GM18870 (cell line): ENCODE measurements around the gene AQR.

ENCODE experiments used
- ATAC-seq: cut with Tn5 transposase; IDR thresholded peaks from one replicate; pipeline ENCODE4 v1.9.1; 2021; ENCODE audit warnings: moderate library complexity; ENCODE audit not compliant: unreplicated experiment

Gene AQR

DNA sequence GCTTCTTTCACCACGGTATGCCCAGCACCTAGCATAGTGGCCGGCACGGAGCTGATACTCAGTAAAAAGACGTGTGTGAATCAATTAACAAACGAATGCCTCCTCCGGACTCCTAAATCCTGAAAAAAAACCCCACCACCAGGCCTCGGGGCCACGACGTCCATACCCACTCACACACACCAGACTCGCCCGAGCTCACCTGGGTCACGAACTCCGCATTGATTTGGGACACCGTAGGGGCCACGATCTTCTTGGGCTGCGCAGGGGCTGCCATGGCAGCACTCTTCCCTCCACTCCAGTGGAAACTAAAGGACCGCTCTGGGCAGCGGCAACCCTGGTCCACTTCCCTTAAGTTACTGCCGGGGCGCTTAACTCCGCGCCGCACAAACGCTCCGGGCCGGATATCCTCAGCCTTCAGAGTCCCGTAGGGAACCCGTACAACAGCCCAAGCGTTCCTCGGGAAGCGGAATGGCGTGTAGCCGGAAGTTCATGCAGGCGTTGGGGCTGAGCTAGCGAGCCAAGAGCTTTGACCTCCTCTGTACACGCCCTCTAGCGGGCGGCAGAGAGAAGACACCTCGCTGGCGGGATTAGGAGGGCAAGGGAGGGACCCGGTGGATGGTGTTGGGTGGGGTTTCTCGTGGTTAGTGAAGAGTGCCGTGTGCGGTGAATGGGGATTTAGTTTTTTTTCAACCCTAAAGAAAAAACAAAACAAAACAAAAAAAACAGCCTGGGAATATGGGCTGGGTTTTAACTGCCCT, at the start of gene AQR:
AQR (minus strand) TSS at position 403 of the 758 bp plus-strand sequence; CDS start at position 274, 129 bp downstream.
- peak; percentile 96 for ATAC-seq

DNA sequence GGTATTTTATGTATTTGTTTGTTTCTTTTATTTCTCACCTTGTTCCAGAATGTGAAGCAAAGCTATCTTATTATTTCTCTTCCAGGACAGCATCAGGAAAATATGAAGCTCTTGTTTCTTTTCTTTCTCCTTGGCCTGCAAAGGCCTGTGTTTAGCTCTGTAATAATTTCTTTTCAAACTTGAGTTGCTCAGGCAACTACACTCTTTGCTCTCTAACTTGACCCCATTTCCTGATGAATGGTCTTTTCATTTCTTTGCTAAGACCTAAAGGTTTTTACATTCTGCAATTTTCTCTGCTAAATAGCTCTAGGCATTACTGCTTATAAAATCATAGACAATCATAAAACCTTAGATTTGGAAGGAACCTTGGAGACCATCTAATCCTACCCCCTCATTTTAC, 44.7 kb upstream of the AQR start:
- ATAC-seq: no peak

DNA sequence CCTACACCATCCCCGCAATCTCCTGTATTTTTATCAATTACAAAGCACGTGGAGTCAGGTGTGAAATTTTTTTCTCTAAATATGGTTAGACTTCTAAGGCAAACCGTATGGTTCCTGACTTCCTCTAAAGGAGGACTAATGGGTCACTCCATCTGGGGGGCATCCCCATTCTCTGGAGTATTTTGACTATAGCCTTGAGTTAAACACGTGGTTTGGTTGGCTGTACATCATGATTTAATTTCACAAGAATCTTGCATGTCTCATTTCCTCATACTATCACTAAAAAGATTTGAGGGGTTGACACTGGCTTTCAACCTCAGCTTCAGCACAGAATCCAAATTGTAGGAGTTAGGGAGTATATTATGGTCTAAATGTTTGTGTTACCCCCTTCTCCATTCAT, 43.8 kb upstream of the AQR start:
- no peak for ATAC-seq

DNA sequence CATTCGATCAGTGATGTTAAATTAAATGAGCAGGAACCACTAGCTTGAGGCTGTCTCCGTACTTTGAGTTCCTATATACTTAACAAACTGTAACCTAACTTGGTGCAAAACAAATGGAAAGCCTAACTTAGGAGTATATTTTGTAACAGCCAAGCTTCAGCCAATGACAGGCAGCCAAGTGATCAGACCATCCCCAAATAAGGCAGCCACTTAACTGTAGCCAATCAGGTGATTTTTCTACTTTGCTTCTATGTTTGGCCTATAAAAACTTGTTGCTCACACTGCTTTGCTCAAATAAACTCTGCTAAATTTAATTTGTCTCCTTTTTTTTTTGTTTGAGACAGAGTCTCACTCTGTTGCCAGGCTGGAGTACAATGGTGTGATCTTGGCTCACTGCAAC, 37.9 kb upstream of the AQR start:
- no peak for ATAC-seq

DNA sequence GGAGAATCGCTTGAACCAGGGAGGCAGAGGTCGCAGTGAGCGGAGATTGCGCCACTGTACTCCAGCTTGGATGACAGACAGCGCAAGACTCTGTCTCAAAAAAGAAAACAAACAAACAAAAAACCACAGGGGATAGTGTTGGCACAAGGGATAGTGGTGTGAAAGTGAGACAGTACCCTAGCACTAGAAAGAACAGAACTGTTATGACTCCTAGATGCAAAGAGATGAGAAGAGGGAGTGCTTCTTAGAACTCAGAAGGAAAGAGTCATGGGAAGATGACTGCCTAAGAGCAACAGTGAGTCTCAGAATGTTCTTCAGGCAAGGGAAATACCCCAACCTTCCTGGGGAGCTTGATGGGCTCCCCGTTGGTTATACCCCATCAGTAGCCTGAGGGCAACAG, 36.4 kb upstream of the AQR start:
- no peak for ATAC-seq

DNA sequence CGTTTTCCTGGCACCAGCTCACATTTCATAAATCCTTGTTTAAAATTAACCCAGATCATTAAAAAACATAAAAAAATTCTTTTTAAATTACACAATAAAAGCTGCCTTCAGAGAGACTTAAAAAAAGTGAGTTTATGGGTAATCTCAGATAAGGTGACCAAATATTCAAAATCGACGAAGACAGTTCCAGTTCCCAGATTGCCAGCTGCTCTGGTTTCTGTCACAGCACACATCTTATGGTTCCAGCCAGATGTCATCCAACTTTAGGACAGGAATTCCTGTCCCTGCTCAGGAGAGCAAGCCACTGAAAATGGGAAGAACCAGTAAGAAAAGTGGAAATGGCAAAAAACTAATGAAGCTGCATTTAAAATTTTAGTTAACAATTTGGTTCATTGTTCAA, 34.4 kb upstream of the AQR start:
- ATAC-seq: no peak

DNA sequence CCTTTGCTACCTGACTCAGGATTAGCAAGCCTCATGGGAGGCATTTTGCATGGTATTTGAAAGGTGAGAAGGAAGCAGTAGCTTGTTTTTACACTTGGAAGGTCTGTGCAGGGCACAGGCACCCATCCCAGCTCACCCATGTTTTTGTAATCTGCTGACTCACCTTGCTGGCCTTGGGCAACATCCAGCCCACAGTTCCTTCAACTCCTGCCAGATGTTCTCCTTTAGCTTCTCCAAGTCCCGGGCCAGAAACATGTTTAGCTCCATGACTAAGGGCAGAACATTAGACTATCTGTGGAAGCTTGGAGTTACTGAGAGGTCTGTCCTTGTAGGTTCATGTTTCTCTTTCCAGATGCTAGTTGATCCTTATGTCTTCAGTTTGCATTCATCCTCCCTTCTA, 31.0 kb upstream of the AQR start:
- no peak for ATAC-seq

DNA sequence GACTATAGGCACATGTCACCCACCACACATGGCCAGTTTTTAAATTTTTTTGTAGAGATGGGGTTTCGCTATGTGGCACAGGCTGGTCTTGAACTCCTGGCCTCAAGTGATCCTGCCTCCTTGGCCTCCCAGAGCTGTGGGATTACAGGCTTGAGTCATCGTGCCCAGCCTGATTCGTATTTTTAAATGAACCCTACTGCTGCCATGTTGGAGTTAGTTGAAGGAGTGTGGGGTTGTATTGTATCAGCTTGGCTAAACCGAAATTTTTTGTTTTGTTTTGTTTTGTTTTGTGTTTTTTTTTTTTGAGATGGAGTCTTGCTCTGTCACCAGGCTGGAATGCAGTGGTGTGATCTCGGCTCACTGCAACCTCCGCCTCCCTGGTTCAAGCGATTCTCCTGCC, 30.4 kb upstream of the AQR start:
- ATAC-seq: no peak

DNA sequence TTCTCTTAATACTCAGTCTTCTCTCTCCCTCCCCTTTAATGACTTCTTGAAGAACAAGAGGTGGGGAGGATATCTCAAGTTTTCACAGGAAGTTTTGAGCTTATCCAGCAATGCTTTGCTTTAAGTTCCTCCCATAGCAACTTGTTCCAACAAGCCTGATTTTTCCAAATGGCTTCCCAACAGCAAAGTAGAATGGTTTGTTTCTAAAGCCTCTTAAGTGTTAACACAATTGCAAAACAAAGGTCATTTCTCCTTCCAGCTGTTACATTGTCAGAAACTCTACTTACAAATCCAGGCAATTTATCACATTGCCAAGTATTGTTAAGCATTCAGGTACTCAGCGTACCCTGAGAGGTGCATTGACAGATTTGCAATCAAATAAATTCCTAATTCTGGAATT, 25.4 kb upstream of the AQR start:
- no peak for ATAC-seq

DNA sequence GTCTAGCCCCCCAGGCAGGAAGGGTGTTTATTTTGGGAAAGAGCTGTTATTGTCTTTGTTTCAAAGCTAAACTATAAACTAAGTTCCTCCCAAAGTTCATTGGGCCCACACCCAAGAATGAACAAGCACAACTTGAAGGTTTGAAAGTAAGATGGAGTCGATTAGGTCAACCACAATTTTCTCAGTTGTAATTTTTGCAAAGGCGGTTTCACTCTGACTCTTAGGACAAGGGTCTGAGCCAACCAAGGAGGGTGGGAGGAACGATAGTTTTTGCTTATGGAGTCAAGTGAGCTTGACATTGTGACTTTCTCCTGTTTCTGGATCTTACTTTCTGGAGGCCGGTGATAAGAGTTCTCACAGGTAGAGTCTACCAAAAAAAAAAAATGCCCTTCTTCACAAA, 24.3 kb upstream of the AQR start:
- ATAC-seq: peak; percentile 93

DNA sequence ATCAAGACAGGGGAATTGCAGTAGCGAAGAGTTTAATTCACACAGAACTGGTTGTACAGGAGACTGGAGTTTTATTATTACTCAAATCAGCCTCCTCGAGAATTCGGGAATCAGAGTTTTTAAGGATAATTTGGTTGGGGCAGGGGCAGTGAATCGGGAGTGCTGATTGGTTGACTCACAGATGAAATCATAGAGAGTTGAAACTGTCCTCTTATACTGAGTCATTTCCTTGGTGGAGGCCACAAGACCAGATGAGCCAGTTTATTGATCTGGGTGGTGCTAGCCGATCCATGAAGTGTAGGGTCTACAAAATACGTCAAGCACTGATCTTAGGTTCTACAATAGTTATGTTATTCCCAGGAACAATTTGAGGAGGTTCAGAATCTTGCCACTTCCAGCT, 23.9 kb upstream of the AQR start:
- ATAC-seq: peak; percentile 21

DNA sequence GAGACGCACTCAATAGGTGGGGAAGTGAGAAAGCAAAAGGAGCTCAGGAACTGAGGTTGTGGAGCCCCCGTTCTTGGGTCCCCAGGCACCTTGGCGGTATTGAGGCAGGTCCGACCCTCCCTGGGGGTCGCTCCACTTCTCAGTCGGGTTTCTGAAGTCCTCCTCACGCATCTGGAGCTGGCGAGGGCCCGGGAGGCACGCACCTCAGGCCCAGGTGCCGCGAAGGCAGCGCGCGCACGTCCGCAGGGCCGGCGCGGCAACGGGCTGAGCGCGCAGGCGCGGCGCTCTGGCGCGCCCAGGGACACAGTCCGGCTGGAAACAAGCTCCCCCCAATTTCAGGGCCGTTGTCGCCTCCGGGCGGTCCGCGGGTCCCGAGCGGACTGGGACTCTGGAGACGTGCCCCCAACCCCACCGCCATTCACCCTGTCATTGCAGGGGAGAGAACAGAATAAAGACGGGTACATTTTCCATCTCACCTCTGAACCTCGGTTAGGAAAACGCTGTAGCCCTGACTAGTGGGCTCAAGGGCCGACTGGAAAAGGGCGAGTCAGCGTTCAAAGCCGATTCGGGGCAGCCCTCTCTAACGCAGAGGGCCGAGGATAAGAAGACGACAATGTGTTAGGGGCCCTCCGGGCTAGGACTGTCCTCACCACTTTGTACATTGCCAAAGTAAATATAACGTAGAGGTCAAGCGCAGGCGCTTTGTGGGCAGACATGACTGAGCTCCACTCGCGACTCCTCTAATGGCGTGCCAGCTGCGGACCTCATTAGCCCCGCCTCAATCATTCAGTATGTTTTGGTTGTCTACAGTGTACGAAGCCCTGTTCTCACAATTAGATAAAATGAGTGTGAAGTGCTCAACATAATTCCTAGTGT, 18.7 kb upstream of the AQR start, which contains the start of gene ZNF770:
ZNF770 (minus strand) TSS at position 261 of the 876 bp plus-strand sequence. CDS start 4,853 bp downstream, outside the sequence.
- ATAC-seq: peak; percentile 64

DNA sequence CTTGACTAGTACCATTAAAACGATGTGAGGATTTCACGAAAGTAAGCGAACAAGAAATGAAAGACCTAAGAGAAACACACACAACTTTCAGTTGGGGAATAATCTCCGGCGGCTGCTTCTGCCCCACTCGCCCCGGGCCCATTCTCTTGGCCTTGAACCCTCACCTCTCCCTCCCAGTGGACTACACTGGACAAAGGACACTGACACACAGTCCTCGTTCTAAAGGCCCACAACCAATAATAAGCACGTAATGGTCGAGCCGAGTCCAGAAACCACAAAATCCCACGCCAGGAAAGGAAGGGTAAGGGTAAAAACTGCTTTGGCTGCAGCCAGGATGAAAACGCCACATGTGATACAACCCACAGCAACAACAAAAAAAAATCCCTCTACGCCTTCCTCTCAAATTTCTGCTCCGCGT, 18.1 kb upstream of the AQR start:
- ATAC-seq: no peak

DNA sequence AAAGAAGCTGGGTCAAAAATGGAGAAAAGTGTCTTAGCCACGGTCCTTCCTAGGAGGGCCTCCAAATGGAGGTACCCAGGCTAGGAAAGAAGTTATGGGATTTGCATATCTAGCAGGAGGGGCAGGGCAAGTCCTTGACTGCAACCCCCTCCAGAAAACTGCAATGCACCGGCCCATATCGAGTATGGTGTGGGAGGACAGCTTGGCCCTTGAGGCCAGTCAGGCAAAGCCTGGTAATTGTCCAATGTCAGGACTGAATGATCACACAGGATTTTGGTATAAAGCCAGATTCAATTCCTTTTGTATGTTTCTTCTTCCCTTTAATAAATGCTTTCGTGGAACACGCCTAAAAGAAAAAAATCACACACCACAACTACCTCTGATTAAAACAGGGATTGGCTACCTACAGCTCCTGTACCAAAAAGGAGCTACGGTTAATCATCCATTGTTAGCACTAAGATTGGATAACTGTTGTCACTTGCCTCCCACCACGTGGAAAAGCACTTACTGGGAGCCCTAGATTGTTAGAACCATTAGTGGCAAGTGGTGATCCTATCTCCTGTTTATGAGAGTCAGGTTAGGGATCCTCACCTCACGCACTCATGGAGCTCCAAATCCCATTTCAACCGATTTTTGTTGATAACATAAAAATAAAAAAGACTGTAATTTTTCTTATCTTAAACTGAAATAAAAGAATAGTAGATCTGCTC, 17.4 kb upstream of the AQR start:
- no peak for ATAC-seq

DNA sequence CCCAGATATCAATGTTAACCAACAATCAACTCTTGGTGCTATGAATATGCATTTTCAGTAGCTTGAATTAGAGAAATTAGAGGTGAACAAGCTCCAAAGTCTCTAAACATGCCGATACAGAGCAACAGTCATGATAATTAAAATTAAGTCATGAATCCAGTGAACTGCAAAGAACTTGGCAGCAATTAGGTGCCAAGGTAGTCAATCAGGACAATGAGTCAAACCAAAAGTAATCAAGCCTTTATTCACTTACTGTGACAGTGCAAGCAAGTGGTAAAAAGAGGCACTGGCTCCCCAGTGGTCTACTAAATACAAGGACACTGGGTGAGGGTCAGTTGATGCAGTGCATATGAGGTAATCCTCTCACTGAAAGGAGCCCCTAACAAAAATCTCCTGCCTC, 16.8 kb upstream of the AQR start:
- ATAC-seq: no peak

DNA sequence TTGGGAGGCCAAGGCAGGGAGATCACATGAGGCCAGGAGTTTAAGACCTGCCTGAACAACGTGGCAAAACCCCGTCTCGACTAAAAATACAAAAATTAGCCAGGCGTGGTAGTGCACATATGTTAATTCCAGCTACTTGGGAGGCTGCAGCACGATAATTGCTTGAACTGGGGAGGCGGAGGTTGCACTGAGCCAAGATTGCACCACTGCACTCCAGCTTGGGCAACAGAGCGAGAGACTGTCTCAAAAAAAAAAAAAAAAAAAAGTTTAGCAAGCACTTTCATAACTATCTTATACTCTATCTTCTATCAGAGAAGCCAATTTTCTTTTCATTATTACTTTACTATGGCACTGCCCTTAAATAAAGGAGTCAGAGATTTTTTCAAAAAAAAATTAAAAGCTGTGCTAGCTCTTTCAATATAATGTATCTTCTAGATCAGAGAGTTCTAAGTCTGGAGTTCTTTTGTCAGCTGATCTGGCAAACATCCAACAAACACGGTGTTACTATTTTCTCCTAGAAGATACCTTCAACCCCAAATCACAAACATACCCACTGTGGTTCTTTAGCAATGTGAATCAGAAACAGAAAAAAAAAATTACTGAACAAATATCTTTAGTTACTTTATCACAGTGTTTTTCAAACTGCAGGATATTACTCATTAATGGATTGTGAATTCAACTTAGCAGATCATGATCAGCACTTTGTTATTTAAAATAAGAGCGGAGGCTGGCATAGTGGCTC, 15.5 kb upstream of the AQR start:
- ATAC-seq: no peak

DNA sequence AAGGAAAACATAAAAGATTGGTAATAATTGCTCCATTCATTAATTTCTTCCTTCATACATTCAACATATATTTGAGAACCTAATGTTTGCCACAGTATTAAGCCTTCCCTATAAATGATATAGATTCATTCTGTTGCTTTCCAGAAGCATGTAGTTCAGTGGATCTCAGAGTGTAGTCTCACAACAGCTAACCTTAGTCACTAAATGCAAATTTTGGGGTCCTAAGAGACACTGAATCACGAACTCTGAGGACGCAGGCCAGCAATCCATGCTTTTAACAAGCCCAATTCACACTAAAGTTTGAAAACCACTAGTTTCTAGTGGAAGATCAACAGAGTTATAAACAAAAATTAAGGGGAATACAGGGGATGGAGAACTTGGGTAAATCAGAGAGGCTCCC, 7.2 kb upstream of the AQR start:
- no peak for ATAC-seq

DNA sequence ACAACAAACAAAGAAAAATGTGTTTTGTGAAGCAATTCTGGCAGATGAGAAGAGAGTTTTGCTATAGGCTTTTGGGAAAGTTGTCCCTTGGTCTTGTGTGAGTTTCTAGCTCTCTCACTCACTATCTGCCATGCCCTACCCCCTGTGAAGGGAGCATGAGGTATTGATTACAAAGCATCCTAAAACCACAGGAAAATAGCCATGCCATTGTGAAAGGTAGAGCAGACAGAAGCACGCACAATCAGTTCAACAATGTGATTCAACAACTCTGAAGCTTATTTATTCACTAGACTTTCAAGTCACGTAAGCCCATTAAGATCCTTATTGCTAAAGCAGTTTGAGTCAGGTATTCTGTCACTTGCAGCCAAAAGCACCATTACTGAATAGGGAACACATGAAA, 6.5 kb upstream of the AQR start:
- ATAC-seq: no peak

DNA sequence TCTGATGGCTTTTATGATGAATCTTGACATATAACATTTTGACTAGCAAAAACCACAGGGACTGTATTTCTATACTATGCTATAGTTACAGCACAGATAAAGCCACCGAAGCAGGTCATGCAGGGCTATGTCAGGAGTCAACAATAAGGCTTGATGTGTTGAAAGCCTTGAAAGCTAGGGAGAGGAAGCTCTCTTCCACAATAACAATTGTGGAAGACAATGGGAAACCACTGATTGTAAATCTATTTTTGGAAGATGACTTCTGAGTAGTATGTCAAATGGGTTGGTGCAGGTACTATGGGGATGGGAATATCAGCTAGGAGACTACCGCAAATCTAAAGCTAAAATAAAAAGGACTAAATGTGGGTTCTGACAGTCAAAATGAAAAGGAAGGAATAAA, 4.0 kb upstream of the AQR start:
- ATAC-seq: no peak

DNA sequence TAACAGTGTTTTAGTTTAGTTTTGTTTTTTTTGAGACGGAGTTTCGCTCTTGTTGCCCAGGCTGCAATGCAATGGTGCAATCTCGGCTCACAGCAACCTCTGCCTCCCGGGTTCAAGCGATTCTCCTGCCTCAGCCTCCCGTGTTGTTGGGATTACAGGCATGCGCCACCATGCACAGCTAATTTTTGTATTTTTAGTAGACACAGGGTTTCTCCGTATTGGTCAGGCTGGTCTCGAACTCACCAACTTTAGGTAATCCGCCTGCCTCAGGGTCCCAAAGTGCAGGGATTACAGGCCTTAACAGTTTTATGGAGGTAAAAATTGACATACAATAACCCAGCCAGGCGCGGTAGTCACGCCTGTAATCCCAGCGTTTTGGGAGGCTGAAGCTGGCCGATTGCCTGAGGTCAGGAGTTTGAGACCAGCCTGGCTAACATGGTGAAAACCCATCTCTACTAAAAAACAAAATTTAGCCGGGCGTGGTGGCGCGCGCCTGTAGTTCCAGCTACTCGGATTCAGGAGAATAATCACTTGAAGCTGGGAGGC, 629 bp upstream of the AQR start:
- peak; percentile 8 for ATAC-seq

DNA sequence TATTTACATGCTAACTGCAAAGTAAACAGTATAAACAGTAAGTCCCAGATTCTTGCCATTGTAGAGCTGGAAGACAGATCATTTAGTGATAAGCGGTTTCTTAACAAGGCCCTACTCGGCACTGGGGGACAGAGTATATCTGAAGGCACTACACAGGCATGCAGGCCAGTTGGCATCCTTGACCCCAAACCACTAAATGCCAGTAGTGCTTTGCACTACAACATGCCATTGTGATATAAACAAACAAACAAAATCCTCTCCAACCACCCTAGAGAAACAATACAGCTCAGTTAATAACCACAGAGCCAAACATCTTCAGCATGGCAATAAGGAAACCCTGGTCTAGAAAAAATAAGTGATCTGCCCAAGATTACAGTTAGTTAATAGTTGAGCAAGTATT, 5.3 kb downstream of the AQR start:
- no peak for ATAC-seq
